GM15510 (cell line): ENCODE results near the gene FZD4.

Source experiments
- POLR2A ChIP-seq: IDR thresholded peaks from 3 replicates; pipeline ENCODE4 v1.6.1; 2011; ENCODE audit warnings: borderline replicate concordance; ENCODE audit not compliant: insufficient read length; ENCODE audit errors: extremely low read depth

FZD4 gene

DNA sequence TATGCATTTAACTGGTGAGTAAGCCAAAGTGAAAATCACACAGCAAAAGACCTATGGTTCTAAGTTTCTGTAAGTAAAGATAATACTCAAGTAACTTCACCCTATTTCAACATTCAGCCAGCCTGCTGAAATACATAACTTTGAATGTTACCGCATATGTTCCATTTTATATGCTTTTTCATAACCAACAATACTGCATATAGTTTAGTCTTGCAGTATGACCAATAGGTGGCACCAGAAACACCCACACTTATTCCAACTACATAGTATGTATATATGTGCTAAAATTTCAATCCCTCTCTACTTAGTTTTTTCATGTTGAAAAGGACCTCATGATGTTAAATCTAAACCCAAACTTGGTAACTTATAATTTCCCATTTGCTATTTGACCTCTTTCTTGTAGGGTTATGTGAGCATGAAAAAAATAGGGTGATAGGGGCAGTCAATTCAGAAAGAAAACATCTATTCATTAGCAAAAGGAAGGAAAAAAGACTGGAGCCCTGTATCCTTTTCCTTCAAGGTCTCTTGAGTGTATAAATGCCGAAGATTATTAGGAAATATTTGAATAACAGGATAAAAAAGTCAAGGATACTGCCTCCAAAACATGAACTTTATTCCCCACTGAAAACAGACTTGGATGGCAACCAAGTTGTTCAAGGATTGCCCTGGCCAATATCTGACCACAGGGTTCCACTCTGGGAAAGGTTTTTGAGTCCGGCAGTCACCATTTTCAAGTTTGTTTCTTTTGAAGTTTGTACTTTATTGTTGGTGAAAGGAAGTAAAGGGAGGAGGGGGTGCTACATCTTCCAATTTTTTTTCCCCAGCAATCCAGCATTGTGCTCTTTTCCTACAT lies 23.8 kb upstream of the FZD4 start:
- TF ChIP-seq POLR2A, result no peak

- TF ChIP-seq POLR2A, result no peak
Measured at GRCh38 chr11:86978247-86978646, 23.1 kb upstream of the FZD4 start.

DNA sequence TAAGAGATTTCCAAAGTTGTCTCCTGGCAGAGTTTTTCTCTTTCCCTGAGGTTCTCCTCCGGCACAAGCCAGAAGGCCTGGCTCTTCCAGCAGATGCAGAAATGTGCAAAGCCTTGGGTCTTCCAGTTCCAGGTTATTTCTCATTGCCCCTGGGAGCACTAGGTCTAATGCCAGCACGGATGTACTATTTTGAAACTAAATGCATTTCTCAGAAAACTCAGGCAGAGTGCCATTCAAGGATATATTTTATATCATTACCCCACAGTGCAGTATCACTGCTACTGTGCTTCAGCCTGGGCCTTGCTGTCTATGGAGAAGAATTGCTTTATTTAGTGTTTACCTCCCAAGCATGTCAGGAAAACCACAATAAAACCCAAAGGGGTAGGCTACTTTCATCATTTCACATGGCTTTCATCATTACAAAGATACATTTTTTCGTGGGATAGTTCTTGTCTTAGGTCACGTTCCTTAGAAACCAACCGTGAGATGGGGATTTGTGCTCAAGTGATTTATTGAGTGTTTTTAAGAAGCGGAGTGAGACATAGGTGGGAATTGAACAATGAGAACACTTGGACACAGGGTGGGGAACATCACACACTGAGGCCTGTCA lies 22.4 kb upstream of the FZD4 start:
- TF ChIP-seq POLR2A, result no peak

DNA sequence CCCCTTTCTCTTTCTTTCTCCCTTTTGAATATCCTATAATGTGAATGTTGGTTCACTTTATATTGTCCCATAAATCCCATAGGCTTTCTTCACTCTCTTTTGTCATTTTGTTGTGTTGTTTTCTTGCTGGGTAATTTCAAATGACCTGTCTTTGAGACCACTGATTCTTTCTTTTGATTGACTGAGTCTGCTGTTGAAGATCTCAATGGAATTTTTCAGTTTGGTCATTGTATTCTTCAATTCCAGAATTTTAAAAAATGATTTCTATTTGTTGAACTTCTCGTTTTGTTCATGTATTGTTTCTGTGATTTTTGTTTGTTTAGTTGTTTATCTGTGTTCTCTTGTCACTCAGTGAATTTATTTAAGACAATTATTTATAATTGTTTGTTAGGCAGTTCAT lies 17.5 kb upstream of the FZD4 start:
- no peak for TF ChIP-seq POLR2A

DNA sequence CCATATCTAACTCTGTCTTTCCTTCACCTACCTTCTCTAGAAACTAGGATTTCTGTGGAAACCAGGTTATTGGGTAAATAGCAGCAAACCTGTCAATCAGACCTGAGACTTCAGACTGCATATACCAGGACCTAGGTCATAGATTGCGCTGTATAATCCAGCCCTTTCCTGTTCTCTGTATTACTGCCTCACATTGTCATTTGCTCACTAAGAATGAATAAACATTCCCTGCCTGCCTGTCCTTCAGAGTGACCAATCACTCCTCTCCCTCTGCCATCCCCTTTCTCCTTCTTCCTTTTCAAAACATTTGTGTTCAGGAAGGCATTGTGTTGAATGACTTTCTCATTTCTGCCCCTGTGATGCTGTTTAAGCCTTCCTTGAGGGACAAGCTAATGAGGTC lies 14.1 kb upstream of the FZD4 start:
- no peak for TF ChIP-seq POLR2A

DNA sequence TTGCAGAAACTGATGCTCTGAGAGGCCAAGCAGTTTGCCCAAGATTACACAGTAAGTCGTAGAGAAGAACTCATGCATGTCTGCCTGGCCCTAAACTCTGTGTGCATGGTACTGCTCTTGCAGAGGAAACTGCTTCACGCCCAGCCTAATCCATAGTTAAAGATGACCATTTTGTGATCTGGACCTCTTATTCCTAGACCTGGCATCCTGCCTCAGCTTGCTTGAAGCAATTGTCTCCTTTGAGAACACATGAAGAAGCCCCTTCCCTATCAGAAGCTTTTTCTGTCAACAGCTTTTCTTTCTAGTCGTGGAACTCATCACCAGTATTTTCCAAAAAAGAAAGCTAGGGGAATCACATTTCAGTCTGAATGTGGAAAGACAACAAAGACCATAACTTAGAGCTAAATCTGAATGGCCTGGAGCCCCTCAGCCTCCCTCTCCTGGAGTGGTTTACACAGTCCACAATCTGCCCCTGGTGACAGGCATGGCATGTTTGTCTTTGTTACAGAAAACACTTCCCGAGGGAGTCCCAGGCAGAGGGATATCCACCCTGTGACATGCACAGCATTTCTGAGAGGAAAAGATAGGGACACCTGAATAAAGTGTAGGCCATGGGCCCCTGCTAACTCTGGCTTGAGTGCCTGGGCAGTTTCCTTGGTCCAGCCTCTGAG lies 2.9 kb upstream of the FZD4 start:
- no peak for TF ChIP-seq POLR2A

DNA sequence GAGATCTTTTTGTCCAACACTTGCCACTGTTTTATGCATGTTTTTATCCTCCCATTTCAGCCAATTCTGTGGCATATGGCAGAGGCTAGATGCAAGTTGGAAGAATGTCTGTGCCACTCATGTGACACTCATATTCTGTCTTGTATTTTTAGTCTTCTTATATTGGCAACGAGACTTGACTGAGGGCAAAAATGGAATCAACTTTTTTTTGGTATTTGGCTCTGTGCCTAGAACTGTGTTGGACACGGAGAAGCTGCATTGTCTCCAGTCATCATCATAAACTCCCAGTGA lies 1.7 kb upstream of the FZD4 start:
- TF ChIP-seq POLR2A, result no peak

- no peak for TF ChIP-seq POLR2A
Measured at GRCh38 chr11:86955111-86955360, 159 bp downstream of the FZD4 start.

DNA sequence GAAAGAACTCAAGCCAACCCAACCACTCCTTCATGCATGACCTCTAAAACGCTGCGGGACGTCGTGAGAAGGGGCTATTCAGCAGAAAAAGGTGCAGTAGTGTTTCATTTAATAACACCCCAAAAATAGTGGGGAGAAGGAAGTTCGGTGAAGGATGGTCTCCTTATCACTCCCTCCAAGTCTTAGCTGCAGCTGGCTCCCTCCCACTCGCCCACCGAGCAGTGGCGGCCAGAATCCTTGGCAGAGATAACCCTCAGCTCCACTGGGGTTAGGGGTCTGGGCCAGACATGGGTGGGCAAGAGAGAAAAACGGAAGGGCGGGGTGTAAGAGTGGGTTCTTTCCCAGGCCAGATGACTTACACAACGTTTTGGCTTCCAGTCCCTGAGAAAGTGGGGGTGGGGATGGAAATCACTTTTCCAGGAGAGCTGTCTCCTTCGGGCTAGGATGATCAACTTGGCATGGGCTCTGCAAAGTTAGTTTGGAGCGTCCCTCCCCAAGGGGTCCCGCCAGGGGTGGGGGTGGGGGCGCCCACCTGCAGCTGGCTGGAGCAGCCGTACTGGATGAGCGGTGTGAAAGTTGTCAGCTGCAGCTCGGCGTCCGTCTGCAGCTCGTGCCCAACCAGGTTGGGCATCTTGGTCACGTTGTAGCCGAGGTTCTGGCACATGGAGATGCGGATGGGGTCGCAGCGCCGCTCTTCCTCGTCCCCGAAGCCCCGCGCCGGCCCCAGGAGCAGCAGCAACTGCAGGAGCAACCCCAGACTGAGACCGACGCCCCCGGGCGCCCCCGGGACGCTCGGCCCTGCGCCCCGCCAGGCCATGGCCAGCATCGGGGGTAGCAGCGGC lies 705 bp downstream of the FZD4 start:
- no peak for TF ChIP-seq POLR2A

DNA sequence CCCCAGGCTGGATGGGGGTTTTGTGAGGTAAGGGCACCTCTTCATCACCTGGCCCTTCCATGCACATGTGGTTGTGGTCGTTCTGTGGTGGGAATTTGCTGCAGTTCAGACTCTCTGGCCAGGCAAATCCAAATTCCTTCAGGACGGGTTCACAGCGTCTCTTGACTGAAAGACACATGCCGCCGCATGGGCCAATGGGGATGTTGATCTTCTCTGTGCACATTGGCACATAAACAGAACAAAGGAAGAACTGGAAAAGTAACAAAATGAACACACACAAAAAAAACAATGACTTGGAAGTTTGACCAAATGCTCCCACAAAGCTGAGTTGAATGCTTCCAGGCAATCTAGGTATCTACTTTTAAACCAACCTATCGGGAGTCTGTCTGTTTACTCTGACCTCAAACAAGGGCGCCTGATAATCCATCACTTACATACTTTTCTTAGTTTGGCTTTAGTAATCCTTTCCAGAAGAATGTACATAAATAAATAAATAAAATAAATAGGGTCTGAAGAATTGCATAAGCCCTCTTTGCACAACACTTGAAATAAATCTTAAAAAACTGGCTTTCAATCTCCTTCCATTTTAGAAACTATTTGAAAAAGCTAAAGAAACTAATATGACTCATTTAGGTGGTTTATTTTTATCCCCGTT lies 2.8 kb downstream of the FZD4 start:
- TF ChIP-seq POLR2A, result no peak

DNA sequence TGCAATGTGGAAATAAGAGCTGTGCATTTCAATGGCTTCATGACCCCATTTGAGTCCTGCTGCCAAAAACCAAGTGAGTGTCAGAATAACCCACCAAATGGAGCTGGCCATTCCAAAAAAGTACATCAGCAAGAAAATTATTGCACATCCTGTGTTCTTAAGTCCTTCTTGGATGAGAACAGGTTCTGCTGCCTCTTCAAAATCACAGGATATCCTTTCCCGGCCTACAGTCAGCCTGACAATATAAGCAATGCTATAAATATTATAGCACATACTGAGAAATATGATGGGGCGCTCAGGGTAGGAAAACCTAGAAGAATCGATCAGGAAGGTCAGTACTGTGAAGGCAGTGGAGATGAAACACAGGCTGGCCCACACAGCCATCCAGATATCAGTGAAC lies 3.5 kb downstream of the FZD4 start:
- no peak for TF ChIP-seq POLR2A

- TF ChIP-seq POLR2A, result no peak
Measured at GRCh38 chr11:86950661-86950995, 4.6 kb downstream of the FZD4 start.

DNA sequence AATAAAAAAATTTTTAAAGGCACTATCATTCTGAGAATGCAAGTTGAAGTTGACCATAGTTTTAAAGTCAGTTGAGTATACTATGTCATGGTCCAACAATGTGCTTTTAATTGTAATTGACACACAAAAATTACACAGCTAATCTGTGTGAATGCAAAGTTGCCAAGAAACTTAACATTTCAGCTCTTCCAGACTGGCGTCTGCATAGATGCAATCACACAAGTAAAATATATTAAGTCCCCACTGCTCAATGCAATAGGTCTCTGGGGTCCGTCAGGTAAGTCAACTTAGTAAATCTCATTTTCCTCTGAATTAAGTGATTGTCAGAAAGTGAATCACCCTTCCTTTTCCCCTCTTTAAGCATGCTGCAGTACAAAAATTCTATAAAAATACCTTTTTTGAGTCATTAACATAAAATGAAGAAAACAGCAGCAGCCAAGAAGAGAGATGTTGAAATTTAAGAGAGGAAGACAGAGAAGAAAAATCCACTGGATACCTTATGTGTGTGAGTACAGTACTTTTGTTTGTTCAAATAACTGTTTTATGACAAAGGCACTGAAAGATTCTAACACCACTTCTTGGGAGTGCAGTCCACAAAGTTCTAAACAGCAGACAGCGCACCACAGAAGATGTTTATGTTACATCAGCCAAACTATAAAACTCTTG lies 5.1 kb downstream of the FZD4 start:
- no peak for TF ChIP-seq POLR2A

DNA sequence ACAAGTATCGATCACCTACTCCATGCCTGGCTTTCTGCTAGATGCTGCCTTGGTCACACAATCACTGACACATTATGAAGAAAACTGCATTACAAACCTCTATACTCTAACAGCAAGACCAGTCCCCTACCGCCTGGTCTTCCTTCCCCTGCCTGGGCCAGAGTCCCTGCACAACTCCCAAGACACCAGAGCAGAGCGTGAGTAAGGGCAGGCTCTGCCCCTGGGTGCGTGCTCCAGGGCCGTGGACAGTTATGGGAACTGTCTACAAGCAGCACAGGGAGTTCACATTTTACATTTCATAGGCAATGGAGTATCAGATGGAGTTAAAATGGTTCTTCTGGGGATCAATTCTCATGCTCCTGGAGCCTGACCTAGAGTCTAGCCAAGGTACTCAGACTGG lies 6.5 kb downstream of the FZD4 start:
- no peak for TF ChIP-seq POLR2A
